Ishikawa (cell line): ENCODE data around the gene NME7.

Experiments
- CEBPB ChIP-seq: IDR thresholded peaks from 2 replicates; pipeline ENCODE4 v1.6.1; 2012
- CREB1 ChIP-seq: IDR thresholded peaks from 2 replicates; pipeline ENCODE4 v1.6.1; 2012; ENCODE audit warnings: low read depth
- RAD21 ChIP-seq: IDR thresholded peaks from 2 replicates; pipeline ENCODE4 v1.6.1; 2012; ENCODE audit warnings: low read depth
- TEAD4 ChIP-seq: IDR thresholded peaks from 2 replicates; pipeline ENCODE4 v1.6.1; 2012
- YY1 ChIP-seq: IDR thresholded peaks from 2 replicates; pipeline ENCODE4 v1.6.1; 2012; ENCODE audit warnings: low read depth
- TF ChIP-seq, protein P1 (sequence below): IDR thresholded peaks from 2 replicates; pipeline ENCODE4 v1.6.1; 2012; ENCODE audit warnings: low read depth, mild to moderate bottlenecking
- TF ChIP-seq, protein P2 (sequence below): IDR thresholded peaks from 2 replicates; pipeline ENCODE4 v1.6.1; 2012
- TF ChIP-seq, protein P3 (sequence below): IDR thresholded peaks from 2 replicates; pipeline ENCODE4 v1.6.1; 2012

DNA sequence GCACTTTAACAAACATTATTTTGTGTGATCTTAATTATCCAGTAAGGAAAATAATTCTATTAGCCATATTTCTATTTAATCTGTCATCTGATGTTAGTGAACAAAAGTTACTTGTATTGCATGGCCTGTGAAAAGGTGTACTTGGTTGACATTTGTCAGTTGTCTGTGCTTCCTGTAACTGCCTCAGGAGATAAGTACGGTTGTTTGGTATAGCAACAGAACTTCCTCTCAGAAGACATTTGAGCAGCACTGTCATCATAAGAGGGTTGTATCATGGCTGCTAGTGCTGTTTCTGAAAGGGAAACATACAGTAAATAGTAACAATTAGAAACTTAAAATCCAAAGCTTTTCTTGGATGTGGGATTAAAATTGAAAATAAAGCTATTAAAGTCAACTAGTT is 3.8 kb upstream of the NME7 start:
- TF ChIP-seq, protein P1, sequence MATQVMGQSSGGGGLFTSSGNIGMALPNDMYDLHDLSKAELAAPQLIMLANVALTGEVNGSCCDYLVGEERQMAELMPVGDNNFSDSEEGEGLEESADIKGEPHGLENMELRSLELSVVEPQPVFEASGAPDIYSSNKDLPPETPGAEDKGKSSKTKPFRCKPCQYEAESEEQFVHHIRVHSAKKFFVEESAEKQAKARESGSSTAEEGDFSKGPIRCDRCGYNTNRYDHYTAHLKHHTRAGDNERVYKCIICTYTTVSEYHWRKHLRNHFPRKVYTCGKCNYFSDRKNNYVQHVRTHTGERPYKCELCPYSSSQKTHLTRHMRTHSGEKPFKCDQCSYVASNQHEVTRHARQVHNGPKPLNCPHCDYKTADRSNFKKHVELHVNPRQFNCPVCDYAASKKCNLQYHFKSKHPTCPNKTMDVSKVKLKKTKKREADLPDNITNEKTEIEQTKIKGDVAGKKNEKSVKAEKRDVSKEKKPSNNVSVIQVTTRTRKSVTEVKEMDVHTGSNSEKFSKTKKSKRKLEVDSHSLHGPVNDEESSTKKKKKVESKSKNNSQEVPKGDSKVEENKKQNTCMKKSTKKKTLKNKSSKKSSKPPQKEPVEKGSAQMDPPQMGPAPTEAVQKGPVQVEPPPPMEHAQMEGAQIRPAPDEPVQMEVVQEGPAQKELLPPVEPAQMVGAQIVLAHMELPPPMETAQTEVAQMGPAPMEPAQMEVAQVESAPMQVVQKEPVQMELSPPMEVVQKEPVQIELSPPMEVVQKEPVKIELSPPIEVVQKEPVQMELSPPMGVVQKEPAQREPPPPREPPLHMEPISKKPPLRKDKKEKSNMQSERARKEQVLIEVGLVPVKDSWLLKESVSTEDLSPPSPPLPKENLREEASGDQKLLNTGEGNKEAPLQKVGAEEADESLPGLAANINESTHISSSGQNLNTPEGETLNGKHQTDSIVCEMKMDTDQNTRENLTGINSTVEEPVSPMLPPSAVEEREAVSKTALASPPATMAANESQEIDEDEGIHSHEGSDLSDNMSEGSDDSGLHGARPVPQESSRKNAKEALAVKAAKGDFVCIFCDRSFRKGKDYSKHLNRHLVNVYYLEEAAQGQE: no peak
- TF ChIP-seq, protein P2, sequence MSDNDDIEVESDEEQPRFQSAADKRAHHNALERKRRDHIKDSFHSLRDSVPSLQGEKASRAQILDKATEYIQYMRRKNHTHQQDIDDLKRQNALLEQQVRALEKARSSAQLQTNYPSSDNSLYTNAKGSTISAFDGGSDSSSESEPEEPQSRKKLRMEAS: no peak
- TF ChIP-seq YY1: no peak
- no peak for TF ChIP-seq CEBPB
- TF ChIP-seq TEAD4: no peak
- TF ChIP-seq RAD21: no peak
- TF ChIP-seq, protein P3, sequence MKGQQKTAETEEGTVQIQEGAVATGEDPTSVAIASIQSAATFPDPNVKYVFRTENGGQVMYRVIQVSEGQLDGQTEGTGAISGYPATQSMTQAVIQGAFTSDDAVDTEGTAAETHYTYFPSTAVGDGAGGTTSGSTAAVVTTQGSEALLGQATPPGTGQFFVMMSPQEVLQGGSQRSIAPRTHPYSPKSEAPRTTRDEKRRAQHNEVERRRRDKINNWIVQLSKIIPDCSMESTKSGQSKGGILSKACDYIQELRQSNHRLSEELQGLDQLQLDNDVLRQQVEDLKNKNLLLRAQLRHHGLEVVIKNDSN: no peak
- no peak for TF ChIP-seq CREB1
